HFF-Myc (cell line): ENCODE data around the gene METTL18.

Source experiments
- DNase-seq: peaks from one replicate; pipeline ENCODE4 v3.0.0-alpha.2; 2011; ENCODE audit warnings: low read depth; ENCODE audit errors: extremely low read depth
- H3K4me3 ChIP-seq: replicated peaks from 2 replicates; pipeline ENCODE4 v1.5.1; 2011; ENCODE audit warnings: low read depth, mild to moderate bottlenecking, control low read depth, low read length
- TF ChIP-seq, protein P1 (sequence below): IDR thresholded peaks from 2 replicates; pipeline ENCODE4 v1.5.1; 2012; ENCODE audit warnings: mild to moderate bottlenecking, low read depth, low read length, control low read depth; ENCODE audit errors: missing control alignments

The METTL18 gene

DNA sequence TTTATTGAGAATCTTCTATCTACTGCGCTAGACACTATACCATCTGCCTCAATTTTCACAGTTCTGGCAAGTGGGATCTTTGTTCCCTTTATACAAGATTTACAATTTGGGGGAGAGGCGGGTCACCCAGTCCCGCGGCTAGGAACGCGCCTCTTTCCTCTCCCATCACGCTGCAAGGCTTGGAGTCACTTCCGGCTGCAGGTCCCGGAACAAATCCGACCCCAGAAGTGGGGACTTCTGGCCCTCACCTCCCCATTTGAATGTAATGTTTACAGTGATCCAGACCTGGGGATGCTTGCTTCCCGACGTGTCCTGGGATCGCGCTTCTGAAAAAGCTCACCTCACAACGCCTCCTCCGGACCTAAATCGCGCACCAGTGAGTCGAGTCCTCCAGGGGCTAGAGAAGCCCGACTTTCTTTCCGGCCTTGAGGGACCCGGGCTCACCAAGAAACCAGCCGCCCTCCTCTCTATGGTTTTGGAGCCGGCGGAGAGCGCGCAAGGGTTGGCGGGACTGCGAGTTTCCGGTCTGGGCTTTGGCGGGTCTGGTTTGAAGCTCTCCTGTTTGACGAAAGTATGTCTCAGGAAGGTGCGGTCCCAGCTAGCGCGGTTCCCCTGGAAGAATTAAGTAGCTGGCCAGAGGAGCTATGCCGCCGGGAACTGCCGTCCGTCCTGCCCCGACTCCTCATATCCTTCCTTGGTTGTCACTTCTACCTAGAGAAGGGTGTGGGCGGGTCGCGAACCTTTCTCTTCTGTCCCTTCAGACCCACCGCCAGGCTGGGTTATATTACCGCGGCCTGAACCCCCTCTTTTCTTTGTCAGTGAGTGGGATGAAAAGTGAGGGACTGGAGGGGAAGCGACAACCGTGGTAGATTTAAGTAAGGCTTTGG, at the start of gene METTL18:
Gene METTL18, minus strand, starts transcription at position 378 of the 887 bp plus-strand sequence. CDS start 1,212 bp downstream, outside the sequence.
- H3K4me3 ChIP-seq: peak within 1 kb of the TSS; percentile 78
- peak; percentile 88 for DNase-seq
- TF ChIP-seq, protein P1, sequence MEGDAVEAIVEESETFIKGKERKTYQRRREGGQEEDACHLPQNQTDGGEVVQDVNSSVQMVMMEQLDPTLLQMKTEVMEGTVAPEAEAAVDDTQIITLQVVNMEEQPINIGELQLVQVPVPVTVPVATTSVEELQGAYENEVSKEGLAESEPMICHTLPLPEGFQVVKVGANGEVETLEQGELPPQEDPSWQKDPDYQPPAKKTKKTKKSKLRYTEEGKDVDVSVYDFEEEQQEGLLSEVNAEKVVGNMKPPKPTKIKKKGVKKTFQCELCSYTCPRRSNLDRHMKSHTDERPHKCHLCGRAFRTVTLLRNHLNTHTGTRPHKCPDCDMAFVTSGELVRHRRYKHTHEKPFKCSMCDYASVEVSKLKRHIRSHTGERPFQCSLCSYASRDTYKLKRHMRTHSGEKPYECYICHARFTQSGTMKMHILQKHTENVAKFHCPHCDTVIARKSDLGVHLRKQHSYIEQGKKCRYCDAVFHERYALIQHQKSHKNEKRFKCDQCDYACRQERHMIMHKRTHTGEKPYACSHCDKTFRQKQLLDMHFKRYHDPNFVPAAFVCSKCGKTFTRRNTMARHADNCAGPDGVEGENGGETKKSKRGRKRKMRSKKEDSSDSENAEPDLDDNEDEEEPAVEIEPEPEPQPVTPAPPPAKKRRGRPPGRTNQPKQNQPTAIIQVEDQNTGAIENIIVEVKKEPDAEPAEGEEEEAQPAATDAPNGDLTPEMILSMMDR: no peak

DNA sequence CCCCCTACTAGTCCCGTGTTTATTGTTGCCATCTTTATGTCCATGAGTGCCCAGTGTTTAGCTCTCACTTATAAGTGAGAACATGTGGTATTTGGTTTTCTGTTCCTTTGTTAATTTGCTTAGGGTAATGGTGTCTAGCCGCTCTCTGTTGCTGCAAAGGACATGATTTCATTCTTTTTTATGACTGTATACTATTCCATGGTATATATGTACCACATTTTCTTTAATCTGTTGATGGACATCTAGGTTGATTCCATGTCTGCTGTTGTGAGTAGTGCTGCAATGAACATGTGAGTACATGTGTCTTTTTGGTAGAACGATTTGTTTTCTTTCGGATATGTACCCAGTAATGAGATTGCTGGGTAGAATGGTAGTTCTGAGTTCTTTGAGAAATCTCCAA, 44.2 kb upstream of the METTL18 start:
- no peak for DNase-seq
- H3K4me3 ChIP-seq: no peak overlapping the region
- TF ChIP-seq, protein P1: no peak

DNA sequence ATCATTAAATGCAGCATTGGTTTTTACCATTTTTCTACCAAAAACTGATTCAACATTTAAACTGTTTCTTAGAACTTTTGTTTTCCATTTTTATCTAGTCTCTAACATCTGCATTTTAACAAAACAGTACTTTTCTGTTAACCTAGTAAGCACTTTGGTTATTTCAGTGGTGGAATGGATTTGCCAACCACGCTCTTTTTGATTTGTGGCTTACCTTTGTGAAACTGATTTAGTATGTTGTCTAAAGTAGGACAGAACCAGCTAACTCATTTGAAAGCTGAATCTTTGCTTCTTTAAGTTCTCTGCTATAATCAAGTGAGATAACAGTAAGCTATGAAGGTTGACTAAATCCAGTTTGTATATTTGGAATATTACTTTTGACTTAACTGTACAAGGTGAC, 41.5 kb upstream of the METTL18 start:
- no peak overlapping the region for H3K4me3 ChIP-seq
- TF ChIP-seq, protein P1: no peak
- no peak for DNase-seq

DNA sequence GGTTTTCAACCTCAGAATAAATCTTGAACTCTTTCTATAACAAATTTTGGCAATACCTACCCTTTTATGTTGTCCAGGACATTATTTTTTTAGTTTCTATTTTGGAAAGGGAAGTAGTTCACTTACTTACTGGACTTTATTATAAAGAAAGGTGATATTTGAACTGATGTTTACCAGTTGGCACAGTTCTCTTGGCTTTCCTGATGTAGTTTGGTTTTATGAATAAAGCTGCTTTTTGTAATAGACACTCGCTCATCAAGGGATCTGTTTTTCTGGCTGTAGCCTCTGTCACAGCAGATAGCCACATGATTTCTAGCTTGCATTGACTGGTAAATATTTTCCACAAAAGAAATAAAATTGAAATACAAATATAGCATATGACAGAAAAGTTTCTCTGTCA, 40.9 kb upstream of the METTL18 start:
- H3K4me3 ChIP-seq: no peak overlapping the region
- no peak for DNase-seq
- TF ChIP-seq, protein P1: no peak

DNA sequence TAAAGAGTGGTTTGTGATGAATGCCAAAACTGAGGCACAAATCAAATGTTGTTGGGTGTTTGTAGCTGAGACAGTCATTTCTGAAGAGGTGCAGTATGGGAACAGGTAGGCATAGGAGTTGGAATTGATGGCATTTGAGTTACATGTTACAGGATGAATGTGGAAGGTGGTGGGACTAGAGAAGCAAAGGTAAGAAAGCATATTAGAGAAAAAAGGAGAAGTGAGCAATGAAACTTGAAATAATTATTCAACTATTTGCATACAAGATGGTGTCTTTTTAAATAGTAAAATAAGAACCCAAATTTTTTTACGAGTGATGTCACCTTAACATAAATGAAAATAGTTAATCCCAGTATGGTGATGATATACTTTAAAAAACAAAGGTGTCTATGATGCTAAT, 40.2 kb upstream of the METTL18 start:
- no peak for DNase-seq
- no peak overlapping the region for H3K4me3 ChIP-seq

DNA sequence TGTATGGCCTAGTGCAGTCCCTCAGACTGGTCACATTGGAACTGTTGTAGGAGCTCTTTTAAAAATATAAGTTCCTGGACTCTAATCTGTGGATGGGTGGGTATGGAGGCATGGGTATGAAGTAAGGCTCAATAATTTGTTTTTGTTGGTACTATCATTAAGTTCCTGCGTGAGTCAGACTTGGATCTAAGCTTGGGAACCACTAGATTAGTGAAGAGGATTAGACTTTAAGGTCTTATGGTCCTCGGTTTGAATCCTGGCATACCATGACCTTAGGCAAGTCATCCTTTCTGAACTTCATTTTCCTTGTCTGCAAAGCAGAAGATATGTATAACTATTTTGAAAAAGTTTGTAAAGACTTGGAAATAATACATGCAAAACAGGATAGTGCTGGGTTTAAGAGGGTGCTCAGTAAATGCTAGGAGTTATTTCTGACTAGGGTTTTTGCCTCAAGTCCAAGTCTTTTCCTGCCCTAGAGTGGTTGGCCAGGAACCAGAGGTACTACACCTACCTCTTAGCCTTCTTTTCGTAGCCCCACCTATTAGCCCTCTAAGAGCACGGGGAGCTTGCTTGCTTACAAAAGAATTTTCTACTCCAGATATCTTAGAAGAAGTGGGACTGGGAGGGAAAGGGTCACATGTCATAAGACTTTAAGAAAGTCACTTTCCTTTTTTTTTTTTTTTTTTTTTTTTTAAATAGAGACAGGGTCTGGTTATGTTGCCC, 38.6 kb upstream of the METTL18 start:
- no peak for DNase-seq
- TF ChIP-seq, protein P1: no peak
- no peak overlapping the region for H3K4me3 ChIP-seq

More for the DNA sequence above, 40.2 kb upstream of the METTL18 start:
- TF ChIP-seq, protein P1: no peak
